Transverse colon (tissue), 4 donors: ENCODE data around the gene SGPP2. TPM values are rescaled to one million over a fixed set of nuclear protein-coding genes. Genes with fewer than 3 reads are reported as not detected.

Source experiments
- small RNA-seq, 4 donors: library from RNA; depleted of rRNA; stranded (forward); fragments of <200 nt; gene quantifications; one replicate each; pipeline ENCODE3, GENCODE V24; 2016
- total RNA-seq, 4 donors: library from RNA; depleted of rRNA; stranded (reverse); fragments of >200 nt; gene quantifications; one replicate each; pipeline ENCODE4 v1.1.0, GENCODE V29; 2016

The SGPP2 gene
- total RNA-seq, 4 donors from 2014 or later = 26.5 to 56.5 (median 48.7) TPM

Small RNA genes lying within 50 kb of the gene (small RNA-seq; reads per million reads assigned to genes)
- gene RF00019 (0 reads per million in 4 donors), gene RNU6-619P (0 reads per million in 4 donors)

Other genes with a start within 250 kb of the SGPP2 start
- gene PAX3, start 125.5 kb upstream of the SGPP2 start, total RNA-seq = not detected
- 10 to 100 TPM in 2 of 4 donors, 1 to 10 TPM in 2; 7.2 to 18.6 (median 9.5) TPM for gene FARSB, start 231.5 kb downstream of the SGPP2 start, total RNA-seq
- gene MOGAT1, start 247.1 kb downstream of the SGPP2 start, total RNA-seq = under 1 TPM in 1 of 4 donors, not detected in 3; 0.80 TPM